HEK293 (cell line): ENCODE measurements around the gene TNFSF4.

Experiments
- ZEB2 ChIP-seq: fragments of 450-650 bp; formaldehyde crosslinking; IDR thresholded peaks from 2 replicates; pipeline ENCODE4 v1.5.1; 2016; ENCODE audit warnings: missing biosample characterization, missing genetic modification characterization
- TF ChIP-seq, protein P1 (sequence below): fragments of 450-650 bp; formaldehyde crosslinking; IDR thresholded peaks from 2 replicates; pipeline ENCODE4 v1.5.1; 2016; ENCODE audit warnings: missing biosample characterization, missing genetic modification characterization

GRCh38 chr1:173208868-173209267 lies 1.7 kb upstream of the TNFSF4 start:
- TF ChIP-seq ZEB2 (tag by site-specific recombination) = no peak
- TF ChIP-seq, protein P1, sequence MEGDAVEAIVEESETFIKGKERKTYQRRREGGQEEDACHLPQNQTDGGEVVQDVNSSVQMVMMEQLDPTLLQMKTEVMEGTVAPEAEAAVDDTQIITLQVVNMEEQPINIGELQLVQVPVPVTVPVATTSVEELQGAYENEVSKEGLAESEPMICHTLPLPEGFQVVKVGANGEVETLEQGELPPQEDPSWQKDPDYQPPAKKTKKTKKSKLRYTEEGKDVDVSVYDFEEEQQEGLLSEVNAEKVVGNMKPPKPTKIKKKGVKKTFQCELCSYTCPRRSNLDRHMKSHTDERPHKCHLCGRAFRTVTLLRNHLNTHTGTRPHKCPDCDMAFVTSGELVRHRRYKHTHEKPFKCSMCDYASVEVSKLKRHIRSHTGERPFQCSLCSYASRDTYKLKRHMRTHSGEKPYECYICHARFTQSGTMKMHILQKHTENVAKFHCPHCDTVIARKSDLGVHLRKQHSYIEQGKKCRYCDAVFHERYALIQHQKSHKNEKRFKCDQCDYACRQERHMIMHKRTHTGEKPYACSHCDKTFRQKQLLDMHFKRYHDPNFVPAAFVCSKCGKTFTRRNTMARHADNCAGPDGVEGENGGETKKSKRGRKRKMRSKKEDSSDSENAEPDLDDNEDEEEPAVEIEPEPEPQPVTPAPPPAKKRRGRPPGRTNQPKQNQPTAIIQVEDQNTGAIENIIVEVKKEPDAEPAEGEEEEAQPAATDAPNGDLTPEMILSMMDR (tag by site-specific recombination) = no peak
